Keratinocyte (primary cell): Measurements from ENCODE around the gene MRTFB. TPM values are rescaled to one million over a fixed set of nuclear protein-coding genes. Genes with fewer than 3 reads are reported as not detected.

Source experiments
- DNase-seq: peaks from one replicate; pipeline ENCODE4 v3.0.0-alpha.2; 2011; ENCODE audit warnings: low read depth, missing footprints, low spot score
- FAIRE-seq: peaks from 2 replicates; lab custom pipeline; 2011; peaks lifted over from hg19 to GRCh38; lab: Jason Lieb, UNC
- H2AFZ ChIP-seq: 2 replicates; pipeline ENCODE4 v1.6.0; 2012; ENCODE audit warnings: low read length, control low read depth, inconsistent platforms; ENCODE audit not compliant: control insufficient read depth
- H3K27ac ChIP-seq: 2 replicates; pipeline ENCODE4 v1.5.1; 2011; ENCODE audit warnings: low read length; ENCODE audit not compliant: control insufficient read depth, insufficient read depth
- H3K27me3 ChIP-seq: 3 replicates; pipeline ENCODE4 v1.6.0; 2011; ENCODE audit warnings: low read length; ENCODE audit not compliant: control insufficient read depth, insufficient read depth; ENCODE audit errors: extremely low read depth
- H3K36me3 ChIP-seq, 2 experiments: 2 replicates in 1 of 2; 3 replicates in 1 of 2; pipeline ENCODE4 v1.5.1; 2011; ENCODE audit warnings: low read length in 2 of 2, mild to moderate bottlenecking in 1 of 2; ENCODE audit not compliant: control insufficient read depth in 2 of 2, insufficient read depth in 2 of 2; ENCODE audit errors: extremely low read depth in 1 of 2
- H3K4me1 ChIP-seq: 3 replicates; pipeline ENCODE4 v1.5.1; 2011; ENCODE audit warnings: low read length; ENCODE audit not compliant: control insufficient read depth, insufficient read depth; ENCODE audit errors: extremely low read depth
- H3K4me2 ChIP-seq: 3 replicates; pipeline ENCODE4 v1.6.0; 2011; ENCODE audit warnings: low read depth, low read length; ENCODE audit not compliant: control insufficient read depth, insufficient read depth; ENCODE audit errors: extremely low read depth
- H3K4me3 ChIP-seq, 3 experiments: fragments of 200-600 bp in 1 of 3; sonication (generic) in 1 of 3; 2 replicates in 2 of 3; 3 replicates in 1 of 3; pipeline ENCODE4 v1.5.1; 2011 to 2016; ENCODE audit warnings: low read length in 3 of 3, mild to moderate bottlenecking in 3 of 3, control low read depth in 2 of 3, inconsistent platforms in 1 of 3, low read depth in 1 of 3, mixed read lengths in 1 of 3, mixed run types in 1 of 3, moderate library complexity in 1 of 3; ENCODE audit not compliant: control insufficient read depth in 2 of 3, insufficient read depth in 2 of 3; ENCODE audit errors: extremely low read depth in 1 of 3
- H3K79me2 ChIP-seq: 2 replicates; pipeline ENCODE4 v1.6.0; 2012; ENCODE audit warnings: low read length; ENCODE audit not compliant: control insufficient read depth, insufficient read depth
- H3K9ac ChIP-seq: 3 replicates; pipeline ENCODE4 v1.6.0; 2011; ENCODE audit warnings: low read length; ENCODE audit not compliant: control insufficient read depth, insufficient read depth; ENCODE audit errors: extremely low read depth
- H3K9me1 ChIP-seq: 3 replicates; pipeline ENCODE4 v1.6.0; 2011; ENCODE audit warnings: low read length; ENCODE audit not compliant: control insufficient read depth, insufficient read depth; ENCODE audit errors: extremely low read depth
- H3K9me3 ChIP-seq: 2 replicates; pipeline ENCODE4 v1.5.1; 2012; ENCODE audit warnings: low read depth, low read length; ENCODE audit not compliant: control insufficient read depth
- H4K20me1 ChIP-seq: 3 replicates; pipeline ENCODE4 v1.6.0; 2011; ENCODE audit warnings: low read length; ENCODE audit not compliant: control insufficient read depth, insufficient read depth; ENCODE audit errors: extremely low read depth
- CTCF ChIP-seq, 3 experiments: IDR thresholded peaks in 1 of 3; conservative IDR thresholded peaks in 1 of 3; optimal IDR thresholded peaks in 1 of 3; 2 replicates in 2 of 3; 3 replicates in 1 of 3; pipeline versions ENCODE3 to v1.5.1; 2011; ENCODE audit warnings: low read length in 3 of 3, mild to moderate bottlenecking in 3 of 3, moderate library complexity in 2 of 3, control low read depth in 1 of 3, inconsistent platforms in 1 of 3; ENCODE audit not compliant: insufficient read depth in 2 of 3; ENCODE audit errors: extremely low read depth in 1 of 3
- EZH2 ChIP-seq: IDR thresholded peaks from one replicate; pipeline ENCODE4 v1.6.1; 2012; ENCODE audit warnings: inconsistent platforms, mild to moderate bottlenecking, low read length, moderate library complexity
- dilution Hi-C: fragments of 300-500 bp; cut with MboI; formaldehyde crosslinking; loops from one replicate; pipeline ENCODE4 v1.7.0; 2020; ENCODE audit warnings: low sequenced_read_pairs; ENCODE audit not compliant: extremely low pct_ligation_motif_present
- polyA plus RNA-seq, 5 experiments: library from polyadenylated mRNA; depleted of rRNA in 3 of 5; stranded (reverse) in 3 of 5; stranded (forward) in 1 of 5; unstranded in 1 of 5; fragments of >200 nt; gene quantifications; 1 replicate in 1 of 5; 2 replicates in 3 of 5; 3 replicates in 1 of 5; pipeline versions ENCODE4 v1.2.1 to v1.2.3, GENCODE V29; 2011 to 2012; ENCODE audit warnings: missing spikeins in 2 of 5, low read depth in 1 of 5, low replicate concordance in 1 of 5

The MRTFB gene
- polyA plus RNA-seq, 1 donor (not counting 4 experiments of a cell fraction or from before 2014, with no cell fraction given), result 12.1 TPM

GRCh38 chr16:14249291-14250032 lies 178.3 kb downstream of the MRTFB start:
- Histone ChIP-seq H3K4me1 (no peaks in the 10 kb centered on the region), H3K27me3 (no peaks in the 10 kb centered on the region), H4K20me1 (no peaks in the 10 kb centered on the region), H3K36me3 (peaks cover 25 to 33% of the 10 kb centered on the region in 2 experiments), H3K27ac (no peak overlapping the region), H3K9ac (no peak overlapping the region), H3K79me2 (no peaks in the 10 kb centered on the region), H3K9me1 (no peaks in the 10 kb centered on the region), H3K4me2 (no peak overlapping the region), H2AFZ (no peak overlapping the region), H3K9me3 (no peaks in the 10 kb centered on the region), H3K4me3 (no peak overlapping the region)
- no peak for DNase-seq
- dilution Hi-C loops, result no loop called here
- peak; percentile 61 to 84 (median 71) for TF ChIP-seq CTCF (optimal IDR thresholded peaks at IDR 0.05 in 1 of 3, IDR thresholded peaks at IDR 0.05 in 1 of 3, conservative IDR thresholded peaks at IDR 0.05 in 1 of 3; ENCODE audit: extremely low read depth in 1 of 3, insufficient read depth in 2 of 3, low read length in 3 of 3)
- no peak for TF ChIP-seq EZH2
- no peak for FAIRE-seq

- Histone ChIP-seq H2AFZ (no peak overlapping the region), H3K36me3 (peaks cover 23 to 29% of the 10 kb centered on the region in 2 experiments), H3K9me3 (no peaks in the 10 kb centered on the region), H3K4me3 (no peak overlapping the region), H3K9me1 (no peaks in the 10 kb centered on the region), H3K4me1 (no peaks in the 10 kb centered on the region), H3K4me2 (no peak overlapping the region), H3K27ac (no peak overlapping the region), H4K20me1 (no peaks in the 10 kb centered on the region), H3K27me3 (no peaks in the 10 kb centered on the region), H3K9ac (no peak overlapping the region), H3K79me2 (no peaks in the 10 kb centered on the region)
- DNase-seq (no peak), FAIRE-seq (no peak)
- no peak for TF ChIP-seq EZH2
- TF ChIP-seq CTCF (optimal IDR thresholded peaks at IDR 0.05 in 1 of 3, IDR thresholded peaks at IDR 0.05 in 1 of 3, conservative IDR thresholded peaks at IDR 0.05 in 1 of 3; ENCODE audit: extremely low read depth in 1 of 3, insufficient read depth in 2 of 3, low read length in 3 of 3), result no peak
- dilution Hi-C loops, result no loop called here
Measured at GRCh38 chr16:14251419-14251818, 180.3 kb downstream of the MRTFB start.
